Erythroblast (primary cell): ENCODE measurements around the gene SIGLEC14.

ENCODE experiments used
- DNase-seq, 2 experiments: peaks; one replicate each; lab custom pipeline; 2025; lab: John Stamatoyannopoulos, UW
- GATA1 ChIP-seq: IDR thresholded peaks from 2 replicates; pipeline ENCODE4 v1.6.1; 2011; ENCODE audit warnings: low read depth, mild to moderate bottlenecking, control low read depth, low read length, moderate library complexity
- POLR2A ChIP-seq: IDR thresholded peaks from 2 replicates; pipeline ENCODE4 v1.6.1; 2011; ENCODE audit warnings: mild to moderate bottlenecking, low read length

Gene SIGLEC14

GRCh38 chr19:51593138-51593890, 53.3 kb downstream of the SIGLEC14 start:
- no peak for DNase-seq
- no peak for TF ChIP-seq GATA1
- TF ChIP-seq POLR2A = peak; percentile 15
